SH-SY5Y (cell line): Measurements from ENCODE around the gene PHC2.

Experiments
- GATA2 ChIP-seq: IDR thresholded peaks from 2 replicates; pipeline ENCODE4 v1.6.1; 2011; ENCODE audit warnings: mild to moderate bottlenecking, low read depth, low read length
- GATA3 ChIP-seq: IDR thresholded peaks from 2 replicates; pipeline ENCODE4 v1.6.1; 2011; ENCODE audit warnings: low read depth, mild to moderate bottlenecking, low read length, moderate library complexity

Gene PHC2

GRCh38 chr1:33317946-33318345 is 112.9 kb downstream of the PHC2 start:
- TF ChIP-seq GATA3 (no peak), GATA2 (no peak)

DNA sequence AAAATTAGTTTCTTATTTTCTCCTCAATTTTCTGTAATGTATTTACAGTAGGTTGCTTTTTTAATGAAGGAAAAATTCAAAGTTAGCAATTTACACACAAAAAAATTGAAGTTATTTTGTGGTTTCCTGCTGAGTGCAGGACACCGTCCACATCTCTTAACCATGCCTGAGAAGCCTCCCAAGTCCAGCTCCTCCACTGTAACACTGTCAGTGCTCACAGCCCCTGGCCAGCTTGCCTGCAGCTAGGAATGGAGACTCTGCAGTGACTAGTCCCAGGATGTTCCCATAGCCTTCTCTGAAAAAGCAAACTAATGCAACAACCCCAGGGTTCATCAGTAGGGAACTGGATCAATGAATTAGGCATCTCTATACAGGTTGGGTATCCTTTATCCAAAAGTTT is 113.5 kb downstream of the PHC2 start:
- TF ChIP-seq GATA2 (no peak), GATA3 (no peak)

GRCh38 chr1:33316601-33317000 is 114.3 kb downstream of the PHC2 start:
- TF ChIP-seq GATA3 (no peak), GATA2 (no peak)

- TF ChIP-seq GATA3: no peak
- no peak for TF ChIP-seq GATA2
Measured at GRCh38 chr1:33314416-33314815, 116.5 kb downstream of the PHC2 start.

DNA sequence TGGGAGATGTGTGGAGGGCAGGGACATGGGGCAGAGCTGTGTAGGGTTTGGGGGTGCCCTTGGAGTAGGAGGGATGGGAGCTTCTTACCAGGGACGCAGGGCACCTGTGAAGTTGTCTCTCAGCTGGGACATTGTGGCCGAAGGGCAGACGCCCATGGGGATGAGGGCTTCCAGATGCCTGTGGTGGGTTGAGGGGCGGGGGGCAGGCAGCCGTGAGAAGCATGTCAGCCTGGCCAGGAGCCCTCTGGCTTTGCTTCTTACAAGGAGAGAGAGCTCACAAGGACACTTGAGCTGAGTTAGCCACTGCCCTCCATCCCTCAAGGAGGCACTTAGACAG is 118.5 kb downstream of the PHC2 start:
- TF ChIP-seq GATA3 (no peak), GATA2 (no peak)

GRCh38 chr1:33311706-33312412 is 119.0 kb downstream of the PHC2 start:
- TF ChIP-seq GATA3: no peak
- no peak for TF ChIP-seq GATA2

GRCh38 chr1:33310702-33311101 is 120.2 kb downstream of the PHC2 start:
- no peak for TF ChIP-seq GATA3
- TF ChIP-seq GATA2: no peak

DNA sequence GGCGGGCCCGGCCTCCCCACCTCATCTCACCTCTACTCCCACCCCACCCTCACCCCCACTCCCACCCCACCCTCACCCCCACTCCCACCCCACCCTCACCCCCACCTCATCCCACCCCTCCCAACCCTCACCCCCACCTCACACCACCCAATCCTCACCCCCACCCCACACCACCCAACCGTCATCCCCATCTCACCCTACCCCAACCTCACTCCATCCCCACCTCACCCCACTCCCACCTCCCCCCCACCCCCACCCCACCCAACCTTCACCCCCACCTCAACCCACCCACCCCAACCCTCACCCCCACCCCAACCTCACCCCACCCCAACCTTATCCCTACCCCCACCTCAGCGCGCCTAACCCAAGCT is 123.4 kb downstream of the PHC2 start:
- TF ChIP-seq GATA3 (no peak), GATA2 (no peak)

GRCh38 chr1:33306653-33307493 is 124.0 kb downstream of the PHC2 start:
- TF ChIP-seq GATA3 (no peak), GATA2 (no peak)

DNA sequence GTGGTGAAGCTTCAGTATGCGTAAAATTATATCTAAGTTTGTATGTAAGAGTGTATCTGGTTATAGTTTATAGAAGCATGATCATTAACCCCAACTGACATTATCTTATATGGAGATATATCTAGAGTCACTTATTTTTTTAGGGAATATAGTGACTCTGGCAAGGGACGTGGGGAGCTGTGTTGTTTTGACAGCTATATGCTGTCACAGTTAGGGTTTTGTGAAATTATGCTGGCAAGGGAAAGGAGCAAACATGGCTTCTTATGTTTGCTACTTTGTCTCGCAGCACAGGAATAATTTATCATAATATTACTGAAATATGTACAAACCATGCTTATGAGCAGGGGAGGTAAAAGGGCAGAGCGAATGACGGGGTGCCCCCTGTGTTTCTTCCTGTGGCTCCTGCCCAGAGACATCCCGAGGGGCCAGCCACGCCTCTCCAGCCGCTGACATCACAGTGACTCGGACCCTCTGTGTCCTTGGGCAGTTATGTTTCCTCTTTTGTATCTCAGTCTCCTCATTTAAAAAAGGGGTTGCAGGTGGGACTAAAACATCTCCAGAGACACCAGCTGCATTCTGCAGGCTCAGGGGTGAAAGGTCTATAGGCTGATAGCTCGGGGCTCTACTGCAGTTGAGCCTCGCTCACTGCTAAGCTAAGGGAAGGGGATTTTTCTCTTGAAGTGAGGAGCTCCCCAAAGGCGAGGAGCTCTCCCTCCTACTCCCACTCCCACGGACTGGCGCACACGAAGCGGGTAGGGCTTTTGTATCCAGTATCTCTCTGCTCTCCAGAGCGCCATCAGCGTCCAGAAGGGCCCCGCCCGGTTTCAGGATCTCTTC is 124.9 kb downstream of the PHC2 start:
- TF ChIP-seq GATA2 (no peak), GATA3 (no peak)

GRCh38 chr1:33305016-33305415 is 125.9 kb downstream of the PHC2 start:
- TF ChIP-seq GATA3 (no peak), GATA2 (no peak)

DNA sequence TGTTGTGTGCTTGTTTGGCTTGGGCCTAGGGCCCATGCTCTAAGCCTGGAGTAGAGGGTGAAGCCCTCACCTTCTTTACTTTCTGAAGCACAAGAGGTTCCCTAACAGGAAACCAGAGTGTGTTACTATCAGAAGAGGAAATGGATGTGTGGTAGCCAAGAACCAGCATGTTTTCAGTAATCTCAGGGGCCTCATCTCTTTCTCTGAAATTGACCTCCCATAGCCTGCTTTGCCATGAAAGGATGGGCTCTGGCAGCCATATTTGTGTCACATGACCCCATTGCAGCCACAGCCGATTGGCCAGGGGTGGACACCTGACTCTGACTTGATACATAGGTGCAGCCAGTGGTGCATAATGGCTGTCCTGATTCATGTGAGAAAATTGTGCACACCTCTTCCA is 128.6 kb downstream of the PHC2 start:
- TF ChIP-seq GATA2 (no peak), GATA3 (no peak)

GRCh38 chr1:33301273-33301984 is 129.5 kb downstream of the PHC2 start:
- TF ChIP-seq GATA3 (no peak), GATA2 (no peak)

GRCh38 chr1:33300673-33301072 is 130.2 kb downstream of the PHC2 start:
- no peak for TF ChIP-seq GATA3
- no peak for TF ChIP-seq GATA2
